K562 (cell line): ENCODE data around the gene BBC3. TPM values are rescaled to one million over a fixed set of nuclear protein-coding genes. Genes with fewer than 3 reads are reported as not detected.

ENCODE experiments used
- BHLHE40 ChIP-seq: IDR thresholded peaks from 2 replicates; pipeline ENCODE4 v1.6.1; 2011; ENCODE audit warnings: low read length, improper control_type of control experiment
- EP300 ChIP-seq: IDR thresholded peaks from 2 replicates; pipeline ENCODE4 v1.6.1; 2012; ENCODE audit warnings: low read length, improper control_type of control experiment
- HDGF ChIP-seq: fragments of 450-650 bp; IDR thresholded peaks from 2 replicates; pipeline ENCODE4 v1.6.1; 2016
- HNRNPH1 ChIP-seq: fragments of 200-400 bp; formaldehyde crosslinking; optimal IDR thresholded peaks from 2 replicates; pipeline ENCODE3; 2017; ENCODE audit warnings: low read depth, mild to moderate bottlenecking, low read length, moderate library complexity
- ILF3 ChIP-seq: fragments of 450-650 bp; IDR thresholded peaks from 2 replicates; pipeline ENCODE4 v1.6.1; 2018; ENCODE audit warnings: antibody characterized with exemption, mild to moderate bottlenecking, moderate library complexity, borderline replicate concordance
- IRF2 ChIP-seq: sonication (generic); formaldehyde crosslinking; IDR thresholded peaks from 2 replicates; pipeline ENCODE4 v1.8.1; 2022; ENCODE audit warnings: mild to moderate bottlenecking, missing genetic modification reagents
- MTA3 ChIP-seq: fragments of 450-650 bp; formaldehyde crosslinking; IDR thresholded peaks from 2 replicates; pipeline ENCODE4 v1.6.1; 2017; ENCODE audit warnings: mild to moderate bottlenecking, borderline replicate concordance
- NFYB ChIP-seq: IDR thresholded peaks from 2 replicates; pipeline ENCODE4 v1.6.1; 2011; ENCODE audit warnings: mild to moderate bottlenecking, moderate library complexity; ENCODE audit not compliant: insufficient read length; ENCODE audit errors: extremely low read depth
- NR3C1 ChIP-seq: sonication (generic); formaldehyde crosslinking; IDR thresholded peaks from 2 replicates; pipeline ENCODE4 v1.8.1; 2022; ENCODE audit warnings: missing genetic modification reagents
- PML ChIP-seq: IDR thresholded peaks from 2 replicates; pipeline ENCODE4 v1.6.1; 2012; ENCODE audit warnings: low read length, inconsistent platforms
- RNF2 ChIP-seq: sonication (generic); IDR thresholded peaks from 2 replicates; pipeline ENCODE4 v1.6.1; 2016
- SLC30A9 ChIP-seq: fragments of 250-450 bp; sonication (Bioruptor Pico); IDR thresholded peaks from 2 replicates; pipeline ENCODE4 v1.8.0; 2022; ENCODE audit warnings: mild to moderate bottlenecking, moderate library complexity
- SRF ChIP-seq, 2 experiments: fragments of 250-450, 450-650 bp in 1 of 2; sonication (Bioruptor Pico) in 1 of 2; sonication (generic) in 1 of 2; formaldehyde crosslinking; IDR thresholded peaks; 2 replicates each; pipeline versions ENCODE4 v1.5.0 to v1.5.1; 2020 to 2022; ENCODE audit warnings: mild to moderate bottlenecking in 1 of 2, missing genetic modification reagents in 1 of 2
- U2AF1 ChIP-seq: fragments of 200-400 bp; formaldehyde crosslinking; optimal IDR thresholded peaks from 2 replicates; pipeline ENCODE3; 2017; ENCODE audit warnings: mild to moderate bottlenecking, low read depth, low read length, moderate library complexity
- ZFP1 ChIP-seq: fragments of 450-650 bp; formaldehyde crosslinking; IDR thresholded peaks from 2 replicates; pipeline ENCODE4 v1.4.0; 2020; ENCODE audit warnings: mild to moderate bottlenecking, mixed read lengths
- ZNF134 ChIP-seq: fragments of 250-450 bp; sonication (Bioruptor Pico); conservative IDR thresholded peaks from 2 replicates; pipeline ENCODE4 v1.4.0; 2020
- ZNF140 ChIP-seq: fragments of 250-450 bp; sonication (Bioruptor Pico); IDR thresholded peaks from 2 replicates; pipeline ENCODE4 v1.8.0; 2021; ENCODE audit warnings: moderate library complexity, mild to moderate bottlenecking, inconsistent platforms
- ZNF184 ChIP-seq: sonication (generic); formaldehyde crosslinking; IDR thresholded peaks from 2 replicates; pipeline ENCODE4 v1.5.0; 2020; ENCODE audit warnings: missing genetic modification reagents
- ZNF274 ChIP-seq: IDR thresholded peaks from 2 replicates; pipeline ENCODE4 v1.6.1; 2011; ENCODE audit warnings: low read depth, mild to moderate bottlenecking, low read length, moderate library complexity, borderline replicate concordance
- ZNF561 ChIP-seq: fragments of 450-650 bp; formaldehyde crosslinking; conservative IDR thresholded peaks from 2 replicates; pipeline ENCODE4 v1.4.0; 2020; ENCODE audit warnings: mild to moderate bottlenecking, moderate library complexity
- ZNF583 ChIP-seq: fragments of 250-450 bp; sonication (Bioruptor Pico); IDR thresholded peaks from 2 replicates; pipeline ENCODE4 v1.4.0; 2020
- polyA plus RNA-seq, 8 experiments: library from polyadenylated mRNA; depleted of rRNA in 4 of 8; stranded (reverse) in 5 of 8; unstranded in 3 of 8; fragments of >200 nt; fragmentation: Nextera tagmentation in 2 of 8; fragmentation: Illumina TruSeq in 1 of 8; extraction: Ambion mirVana in 2 of 8; extraction: Trizol in 1 of 8; gene quantifications; 2 replicates each; pipeline versions ENCODE4 v1.2.1 to v1.2.3, GENCODE V29; 2011 to 2014; ENCODE audit warnings: inconsistent platforms in 1 of 8, missing spikeins in 1 of 8
- total RNA-seq, 7 experiments: library from RNA; depleted of rRNA in 6 of 7; stranded (reverse); fragments of >200 nt in 6 of 7; fragmentation: Illumina TruSeq in 2 of 7; extraction: Trizol in 2 of 7; gene quantifications; 2 replicates each; pipeline versions ENCODE4 v1.2.1 to v1.2.3, GENCODE V29; 2011 to 2021; ENCODE audit warnings: low replicate concordance in 1 of 7
- TF ChIP-seq, protein P1 (sequence below): fragments of 250-450 bp; sonication (Bioruptor Pico); IDR thresholded peaks from 2 replicates; pipeline ENCODE4 v1.8.0; 2022; ENCODE audit warnings: inconsistent platforms, mild to moderate bottlenecking, moderate library complexity, borderline replicate concordance
- TF ChIP-seq, protein P2 (sequence below), 2 experiments: fragments of 450-650 bp in 1 of 2; sonication (generic) in 1 of 2; formaldehyde crosslinking in 1 of 2; IDR thresholded peaks in 1 of 2; conservative IDR thresholded peaks in 1 of 2; 2 replicates each; pipeline versions ENCODE4 v1.6.1 to v1.8.1; 2016 to 2023; ENCODE audit warnings: mild to moderate bottlenecking in 2 of 2, moderate library complexity in 2 of 2, inconsistent platforms in 1 of 2, missing genetic modification reagents in 1 of 2
- TF ChIP-seq, protein P3 (sequence below): fragments of 250-450 bp; sonication (Bioruptor Pico); IDR thresholded peaks from 2 replicates; pipeline ENCODE4 v1.8.0; 2021; ENCODE audit warnings: borderline replicate concordance, mild to moderate bottlenecking, moderate library complexity; ENCODE audit not compliant: poor library complexity, severe bottlenecking
- TF ChIP-seq, protein P4 (sequence below): fragments of 250-450 bp; sonication (Bioruptor Pico); IDR thresholded peaks from 2 replicates; pipeline ENCODE4 v1.6.1; 2021; ENCODE audit warnings: mild to moderate bottlenecking

Gene BBC3
- total and polyA plus RNA-seq, 9 of the 15 experiments (the other 6 are each of a cell fraction or from before 2014, with no cell fraction given), result 0.15 to 30.7 (median 4.8) TPM

DNA sequence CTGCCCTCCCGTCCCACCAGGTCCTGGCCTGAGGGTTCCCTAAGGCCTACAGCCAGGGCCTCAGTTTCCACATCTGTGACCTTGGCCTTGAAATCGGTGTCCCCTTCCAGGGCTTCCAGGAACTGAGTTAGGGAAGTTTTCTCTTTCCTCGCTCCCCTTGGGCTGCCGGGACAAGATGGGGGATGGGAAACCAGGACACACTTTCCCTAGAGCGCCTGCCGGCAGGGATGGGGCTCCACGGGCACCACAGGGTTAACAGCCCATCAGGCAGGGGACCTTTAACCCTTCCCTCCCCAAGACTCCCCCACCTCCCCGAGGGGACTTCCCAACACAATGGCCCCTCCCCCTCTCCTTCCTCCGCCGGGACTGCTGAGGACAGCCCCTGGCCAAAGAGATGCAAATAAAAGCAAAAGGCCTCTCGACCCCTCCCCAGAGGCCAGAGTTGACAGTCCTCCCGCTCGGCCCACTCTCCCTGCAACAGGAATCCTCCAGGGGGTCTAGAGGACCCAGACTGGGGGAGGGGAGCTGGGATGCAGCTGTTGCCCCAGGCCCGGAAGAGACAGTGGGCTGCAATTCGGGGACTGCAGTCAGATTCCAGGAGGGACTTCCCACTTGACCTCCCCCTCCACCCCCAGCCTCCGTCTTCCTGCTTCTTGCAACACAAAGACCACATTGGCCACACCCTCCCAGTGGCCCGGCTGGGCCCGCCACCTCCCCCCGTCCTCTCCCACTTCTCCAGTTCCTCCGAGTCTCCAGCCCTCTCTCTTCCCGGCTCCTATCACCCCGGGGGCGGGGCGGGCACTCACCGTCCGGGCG is 3.4 kb downstream of the BBC3 start (continued):
- peak; percentile 31 for TF ChIP-seq BHLHE40
- TF ChIP-seq NFYB, result no peak
- no peak for TF ChIP-seq U2AF1
- TF ChIP-seq HNRNPH1, result no peak
- TF ChIP-seq PML, result peak; percentile 23; the same call in 1 of the 2 replicates
- TF ChIP-seq SLC30A9 (CRISPR knock-in tag), result no peak
- no peak for TF ChIP-seq ZNF561 (CRISPR knock-in tag)
- TF ChIP-seq IRF2 (CRISPR knock-in tag), result no peak
- no peak for TF ChIP-seq SRF (CRISPR knock-in tag; IDR thresholded peaks at IDR 0.05)
- TF ChIP-seq ZNF140 (CRISPR knock-in tag), result no peak
- no peak; the same call in 1 of the 2 replicates for TF ChIP-seq ZNF583 (CRISPR knock-in tag)
- TF ChIP-seq EP300, result peak; percentile 54
- TF ChIP-seq, protein P1, sequence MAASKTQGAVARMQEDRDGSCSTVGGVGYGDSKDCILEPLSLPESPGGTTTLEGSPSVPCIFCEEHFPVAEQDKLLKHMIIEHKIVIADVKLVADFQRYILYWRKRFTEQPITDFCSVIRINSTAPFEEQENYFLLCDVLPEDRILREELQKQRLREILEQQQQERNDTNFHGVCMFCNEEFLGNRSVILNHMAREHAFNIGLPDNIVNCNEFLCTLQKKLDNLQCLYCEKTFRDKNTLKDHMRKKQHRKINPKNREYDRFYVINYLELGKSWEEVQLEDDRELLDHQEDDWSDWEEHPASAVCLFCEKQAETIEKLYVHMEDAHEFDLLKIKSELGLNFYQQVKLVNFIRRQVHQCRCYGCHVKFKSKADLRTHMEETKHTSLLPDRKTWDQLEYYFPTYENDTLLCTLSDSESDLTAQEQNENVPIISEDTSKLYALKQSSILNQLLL (CRISPR knock-in tag), result no peak
- TF ChIP-seq, protein P2, sequence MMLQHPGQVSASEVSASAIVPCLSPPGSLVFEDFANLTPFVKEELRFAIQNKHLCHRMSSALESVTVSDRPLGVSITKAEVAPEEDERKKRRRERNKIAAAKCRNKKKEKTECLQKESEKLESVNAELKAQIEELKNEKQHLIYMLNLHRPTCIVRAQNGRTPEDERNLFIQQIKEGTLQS (IDR thresholded peaks at IDR 0.05), result peak; percentile 34; the same call in 1 of the 2 replicates
- TF ChIP-seq, protein P2 (CRISPR knock-in tag; conservative IDR thresholded peaks at IDR 0.05), result no peak
- peak; percentile 73 for TF ChIP-seq MTA3
- TF ChIP-seq, protein P3, sequence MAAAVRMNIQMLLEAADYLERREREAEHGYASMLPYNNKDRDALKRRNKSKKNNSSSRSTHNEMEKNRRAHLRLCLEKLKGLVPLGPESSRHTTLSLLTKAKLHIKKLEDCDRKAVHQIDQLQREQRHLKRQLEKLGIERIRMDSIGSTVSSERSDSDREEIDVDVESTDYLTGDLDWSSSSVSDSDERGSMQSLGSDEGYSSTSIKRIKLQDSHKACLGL (CRISPR knock-in tag), result no peak
- peak; percentile 98 for TF ChIP-seq HDGF
- TF ChIP-seq ZNF184, result no peak
- TF ChIP-seq ZNF134 (CRISPR knock-in tag), result no peak
- TF ChIP-seq RNF2, result no peak
- no peak for TF ChIP-seq ZFP1 (CRISPR knock-in tag)
- TF ChIP-seq ZNF274, result no peak
- no peak for TF ChIP-seq NR3C1 (CRISPR knock-in tag)
- TF ChIP-seq, protein P4, sequence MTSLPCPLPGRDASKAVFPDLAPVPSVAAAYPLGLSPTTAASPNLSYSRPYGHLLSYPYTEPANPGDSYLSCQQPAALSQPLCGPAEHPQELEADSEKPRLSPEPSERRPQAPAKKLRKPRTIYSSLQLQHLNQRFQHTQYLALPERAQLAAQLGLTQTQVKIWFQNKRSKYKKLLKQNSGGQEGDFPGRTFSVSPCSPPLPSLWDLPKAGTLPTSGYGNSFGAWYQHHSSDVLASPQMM (CRISPR knock-in tag), result no peak
- no peak; the same call in 1 of the 2 replicates for TF ChIP-seq ILF3
